MM.1S (cell line): ENCODE data around the gene PIGU.

Experiments used
- CTCF ChIP-seq: fragments of 300-600 bp; sonication (generic); IDR thresholded peaks from 2 replicates; pipeline ENCODE4 v1.5.1; 2016; ENCODE audit warnings: antibody characterized with exemption, low read length, mixed read lengths
- EZH2 ChIP-seq: fragments of 300-600 bp; sonication (generic); optimal IDR thresholded peaks from 2 replicates; pipeline ENCODE3; 2017; ENCODE audit warnings: low read depth, mild to moderate bottlenecking, antibody characterized with exemption, low read length, mixed read lengths
- EZH2phosphoT487 ChIP-seq: fragments of 300-600 bp; sonication (generic); IDR thresholded peaks from 2 replicates; pipeline ENCODE4 v1.6.1; 2018; ENCODE audit warnings: antibody characterized with exemption, low read length

GRCh38 chr20:34542439-34542838, 134.5 kb downstream of the PIGU start:
- TF ChIP-seq CTCF: no peak
- TF ChIP-seq EZH2: no peak
- TF ChIP-seq EZH2phosphoT487: no peak
